Heart left ventricle (tissue), 13 donors: Measurements from ENCODE around the gene OR51E1.

ENCODE experiments used
- CTCF ChIP-seq, 12 donors: fragments of 200-600 bp; sonication (generic) in 4 of 12; IDR thresholded peaks; one replicate each; pipeline versions ENCODE4 v1.5.0 to v1.8.0; 2018 to 2022; ENCODE audit warnings: antibody characterized with exemption in 12 of 12, mild to moderate bottlenecking in 5 of 12
- POLR2A ChIP-seq, 2 donors: fragments of 450-650 bp; IDR thresholded peaks; one replicate each; pipeline ENCODE4 v1.6.1; 2017; ENCODE audit warnings: antibody characterized with exemption in 2 of 2, mild to moderate bottlenecking in 2 of 2, moderate library complexity in 2 of 2
- donor health status: ischemic (EF 13 %, LVEDD 7.1; RV severe dilation, severe dysfunction).
- donor health status: DM: no; HTN: yes; CAD: no.
- donor health status: DM: no; HTN: no; CAD: no.
- donor health status: ischemic (EF 25% LVEDD 6.9; RV normal size, moderate dysfunction).
- donor health status: ischemic (EF 25% LVEDD 5.7; RV mildly dilated, moderate dysfunction).
- donor health status: ischemic (EF 35%, LVEDD 5.7; RV mildly dilated, moderate dysfunction).
- donor health status: nonischemic (EF 11% LVEDD 7.7; RV severe dilation, severe dysfunction).
- donor health status: DM: yes; HTN: yes; CAD: no.
- donor health status: PGD.
- donor health status: ischemic (EF 29% LVEDD 5.4; RV normal size, mild dysfunction).
- donor health status: nonischemic (EF 23%, LVEDD 6.1; RV moderate dilation, normal function).

DNA sequence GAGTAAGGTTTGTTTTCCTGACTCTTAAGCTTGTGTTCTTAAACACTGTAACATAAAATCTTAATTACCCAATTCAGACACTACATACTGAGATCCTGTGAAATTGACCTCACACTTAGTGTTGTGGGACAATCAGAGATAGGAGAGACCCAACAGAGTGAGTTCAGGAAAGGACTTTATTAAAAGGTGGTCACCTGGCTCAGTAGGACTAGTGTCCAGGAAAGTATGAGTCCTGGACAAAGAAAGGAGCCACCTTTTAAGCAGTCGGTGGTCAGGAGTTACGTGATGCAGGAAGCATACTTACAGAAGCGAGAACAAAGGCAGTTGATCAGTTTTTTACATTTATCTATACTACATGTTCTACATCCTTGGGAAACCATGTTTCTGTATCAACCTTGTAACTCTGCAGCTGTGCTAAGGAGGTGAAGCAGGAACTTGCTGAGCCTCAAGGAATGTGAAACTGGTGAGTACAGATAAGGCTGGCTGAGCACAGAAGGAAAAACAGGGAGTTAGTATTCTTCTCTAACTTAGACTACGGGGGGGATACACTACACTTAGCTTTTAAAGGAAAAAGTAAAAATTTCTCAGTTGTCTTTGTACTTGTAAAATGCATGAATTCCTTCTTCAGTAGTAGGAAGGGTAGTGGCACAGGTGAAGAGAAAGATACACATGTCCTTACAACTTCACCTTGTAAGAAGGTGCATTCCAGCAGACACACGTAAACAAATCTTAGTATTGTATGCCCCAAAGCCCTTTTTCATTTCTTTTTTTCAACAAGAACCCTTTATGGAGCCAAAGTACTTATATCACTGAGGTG, 15.1 kb downstream of the OR51E1 start:
- TF ChIP-seq POLR2A (IDR thresholded peaks at IDR 0.05) (no peak), CTCF (IDR thresholded peaks at IDR 0.05) (no peak)
